ENCODE results near the gene ENPP6. TPM values are rescaled to one million over a fixed set of nuclear protein-coding genes. Genes with fewer than 3 reads are reported as not detected.

The ENPP6 gene
- total and polyA plus RNA-seq, 2 experiments from 2014 or later = 0.11 TPM; not detected in 1

DNA sequence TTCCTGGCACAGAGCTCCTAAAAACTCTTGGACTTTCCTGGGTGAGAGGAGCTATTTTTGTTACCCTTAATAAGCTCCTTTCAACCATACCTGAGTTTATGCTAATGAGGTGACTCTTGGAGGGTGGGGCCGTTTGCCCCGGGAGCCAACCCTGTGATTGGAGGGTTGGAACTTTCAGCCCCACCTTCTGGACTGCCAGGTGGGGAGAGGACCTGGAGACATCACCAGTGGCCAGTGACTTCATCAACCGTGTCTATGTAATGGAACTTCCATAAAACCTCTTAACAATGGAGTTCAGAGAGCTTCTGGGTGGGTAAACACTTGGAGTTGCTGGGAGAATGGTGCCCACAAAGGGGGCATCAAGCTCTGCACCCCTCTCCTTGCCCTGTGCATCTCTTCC is 17.9 kb upstream of the ENPP6 start:
- no peak for ATAC-seq
- no peak overlapping the region for H3K4me3 Mint-ChIP-seq
- no peaks in the 10 kb centered on the region for H3K9me3 Mint-ChIP-seq
- H3F3A ChIP-seq (replicated peaks; ENCODE audit: low read depth) = no peaks in the 10 kb centered on the region
- TF ChIP-seq, protein P1, sequence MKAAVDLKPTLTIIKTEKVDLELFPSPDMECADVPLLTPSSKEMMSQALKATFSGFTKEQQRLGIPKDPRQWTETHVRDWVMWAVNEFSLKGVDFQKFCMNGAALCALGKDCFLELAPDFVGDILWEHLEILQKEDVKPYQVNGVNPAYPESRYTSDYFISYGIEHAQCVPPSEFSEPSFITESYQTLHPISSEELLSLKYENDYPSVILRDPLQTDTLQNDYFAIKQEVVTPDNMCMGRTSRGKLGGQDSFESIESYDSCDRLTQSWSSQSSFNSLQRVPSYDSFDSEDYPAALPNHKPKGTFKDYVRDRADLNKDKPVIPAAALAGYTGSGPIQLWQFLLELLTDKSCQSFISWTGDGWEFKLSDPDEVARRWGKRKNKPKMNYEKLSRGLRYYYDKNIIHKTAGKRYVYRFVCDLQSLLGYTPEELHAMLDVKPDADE (IDR thresholded peaks at IDR 0.05) = no peak
- TF ChIP-seq EZH2phosphoT487 (IDR thresholded peaks at IDR 0.05; ENCODE audit: unreplicated experiment) (no peak), POLR2AphosphoS5 (IDR thresholded peaks at IDR 0.05; ENCODE audit: low read depth) (no peak), STAT1 (IDR thresholded peaks at IDR 0.05; ENCODE audit: unreplicated experiment) (no peak), EZH2 (IDR thresholded peaks at IDR 0.05; ENCODE audit: low read depth, unreplicated experiment) (no peak), JUNB (IDR thresholded peaks at IDR 0.05; ENCODE audit: unreplicated experiment) (no peak), ZNF331 (CRISPR knock-in tag; IDR thresholded peaks at IDR 0.05; ENCODE audit: low read depth) (no peak), ZNF114 (CRISPR knock-in tag; IDR thresholded peaks at IDR 0.05) (no peak), NANOG (IDR thresholded peaks at IDR 0.05; ENCODE audit: borderline replicate concordance) (no peak), CREB1 (CRISPR knock-in tag; IDR thresholded peaks at IDR 0.05; ENCODE audit: low read depth) (no peak)
- TF ChIP-seq, protein P2, sequence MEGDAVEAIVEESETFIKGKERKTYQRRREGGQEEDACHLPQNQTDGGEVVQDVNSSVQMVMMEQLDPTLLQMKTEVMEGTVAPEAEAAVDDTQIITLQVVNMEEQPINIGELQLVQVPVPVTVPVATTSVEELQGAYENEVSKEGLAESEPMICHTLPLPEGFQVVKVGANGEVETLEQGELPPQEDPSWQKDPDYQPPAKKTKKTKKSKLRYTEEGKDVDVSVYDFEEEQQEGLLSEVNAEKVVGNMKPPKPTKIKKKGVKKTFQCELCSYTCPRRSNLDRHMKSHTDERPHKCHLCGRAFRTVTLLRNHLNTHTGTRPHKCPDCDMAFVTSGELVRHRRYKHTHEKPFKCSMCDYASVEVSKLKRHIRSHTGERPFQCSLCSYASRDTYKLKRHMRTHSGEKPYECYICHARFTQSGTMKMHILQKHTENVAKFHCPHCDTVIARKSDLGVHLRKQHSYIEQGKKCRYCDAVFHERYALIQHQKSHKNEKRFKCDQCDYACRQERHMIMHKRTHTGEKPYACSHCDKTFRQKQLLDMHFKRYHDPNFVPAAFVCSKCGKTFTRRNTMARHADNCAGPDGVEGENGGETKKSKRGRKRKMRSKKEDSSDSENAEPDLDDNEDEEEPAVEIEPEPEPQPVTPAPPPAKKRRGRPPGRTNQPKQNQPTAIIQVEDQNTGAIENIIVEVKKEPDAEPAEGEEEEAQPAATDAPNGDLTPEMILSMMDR (conservative IDR thresholded peaks at IDR 0.05; ENCODE audit: low read depth in 2 of 2) = no peak
- TF ChIP-seq, protein P3, sequence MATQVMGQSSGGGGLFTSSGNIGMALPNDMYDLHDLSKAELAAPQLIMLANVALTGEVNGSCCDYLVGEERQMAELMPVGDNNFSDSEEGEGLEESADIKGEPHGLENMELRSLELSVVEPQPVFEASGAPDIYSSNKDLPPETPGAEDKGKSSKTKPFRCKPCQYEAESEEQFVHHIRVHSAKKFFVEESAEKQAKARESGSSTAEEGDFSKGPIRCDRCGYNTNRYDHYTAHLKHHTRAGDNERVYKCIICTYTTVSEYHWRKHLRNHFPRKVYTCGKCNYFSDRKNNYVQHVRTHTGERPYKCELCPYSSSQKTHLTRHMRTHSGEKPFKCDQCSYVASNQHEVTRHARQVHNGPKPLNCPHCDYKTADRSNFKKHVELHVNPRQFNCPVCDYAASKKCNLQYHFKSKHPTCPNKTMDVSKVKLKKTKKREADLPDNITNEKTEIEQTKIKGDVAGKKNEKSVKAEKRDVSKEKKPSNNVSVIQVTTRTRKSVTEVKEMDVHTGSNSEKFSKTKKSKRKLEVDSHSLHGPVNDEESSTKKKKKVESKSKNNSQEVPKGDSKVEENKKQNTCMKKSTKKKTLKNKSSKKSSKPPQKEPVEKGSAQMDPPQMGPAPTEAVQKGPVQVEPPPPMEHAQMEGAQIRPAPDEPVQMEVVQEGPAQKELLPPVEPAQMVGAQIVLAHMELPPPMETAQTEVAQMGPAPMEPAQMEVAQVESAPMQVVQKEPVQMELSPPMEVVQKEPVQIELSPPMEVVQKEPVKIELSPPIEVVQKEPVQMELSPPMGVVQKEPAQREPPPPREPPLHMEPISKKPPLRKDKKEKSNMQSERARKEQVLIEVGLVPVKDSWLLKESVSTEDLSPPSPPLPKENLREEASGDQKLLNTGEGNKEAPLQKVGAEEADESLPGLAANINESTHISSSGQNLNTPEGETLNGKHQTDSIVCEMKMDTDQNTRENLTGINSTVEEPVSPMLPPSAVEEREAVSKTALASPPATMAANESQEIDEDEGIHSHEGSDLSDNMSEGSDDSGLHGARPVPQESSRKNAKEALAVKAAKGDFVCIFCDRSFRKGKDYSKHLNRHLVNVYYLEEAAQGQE (IDR thresholded peaks at IDR 0.05; ENCODE audit: unreplicated experiment) = no peak
- TF ChIP-seq, protein P4, sequence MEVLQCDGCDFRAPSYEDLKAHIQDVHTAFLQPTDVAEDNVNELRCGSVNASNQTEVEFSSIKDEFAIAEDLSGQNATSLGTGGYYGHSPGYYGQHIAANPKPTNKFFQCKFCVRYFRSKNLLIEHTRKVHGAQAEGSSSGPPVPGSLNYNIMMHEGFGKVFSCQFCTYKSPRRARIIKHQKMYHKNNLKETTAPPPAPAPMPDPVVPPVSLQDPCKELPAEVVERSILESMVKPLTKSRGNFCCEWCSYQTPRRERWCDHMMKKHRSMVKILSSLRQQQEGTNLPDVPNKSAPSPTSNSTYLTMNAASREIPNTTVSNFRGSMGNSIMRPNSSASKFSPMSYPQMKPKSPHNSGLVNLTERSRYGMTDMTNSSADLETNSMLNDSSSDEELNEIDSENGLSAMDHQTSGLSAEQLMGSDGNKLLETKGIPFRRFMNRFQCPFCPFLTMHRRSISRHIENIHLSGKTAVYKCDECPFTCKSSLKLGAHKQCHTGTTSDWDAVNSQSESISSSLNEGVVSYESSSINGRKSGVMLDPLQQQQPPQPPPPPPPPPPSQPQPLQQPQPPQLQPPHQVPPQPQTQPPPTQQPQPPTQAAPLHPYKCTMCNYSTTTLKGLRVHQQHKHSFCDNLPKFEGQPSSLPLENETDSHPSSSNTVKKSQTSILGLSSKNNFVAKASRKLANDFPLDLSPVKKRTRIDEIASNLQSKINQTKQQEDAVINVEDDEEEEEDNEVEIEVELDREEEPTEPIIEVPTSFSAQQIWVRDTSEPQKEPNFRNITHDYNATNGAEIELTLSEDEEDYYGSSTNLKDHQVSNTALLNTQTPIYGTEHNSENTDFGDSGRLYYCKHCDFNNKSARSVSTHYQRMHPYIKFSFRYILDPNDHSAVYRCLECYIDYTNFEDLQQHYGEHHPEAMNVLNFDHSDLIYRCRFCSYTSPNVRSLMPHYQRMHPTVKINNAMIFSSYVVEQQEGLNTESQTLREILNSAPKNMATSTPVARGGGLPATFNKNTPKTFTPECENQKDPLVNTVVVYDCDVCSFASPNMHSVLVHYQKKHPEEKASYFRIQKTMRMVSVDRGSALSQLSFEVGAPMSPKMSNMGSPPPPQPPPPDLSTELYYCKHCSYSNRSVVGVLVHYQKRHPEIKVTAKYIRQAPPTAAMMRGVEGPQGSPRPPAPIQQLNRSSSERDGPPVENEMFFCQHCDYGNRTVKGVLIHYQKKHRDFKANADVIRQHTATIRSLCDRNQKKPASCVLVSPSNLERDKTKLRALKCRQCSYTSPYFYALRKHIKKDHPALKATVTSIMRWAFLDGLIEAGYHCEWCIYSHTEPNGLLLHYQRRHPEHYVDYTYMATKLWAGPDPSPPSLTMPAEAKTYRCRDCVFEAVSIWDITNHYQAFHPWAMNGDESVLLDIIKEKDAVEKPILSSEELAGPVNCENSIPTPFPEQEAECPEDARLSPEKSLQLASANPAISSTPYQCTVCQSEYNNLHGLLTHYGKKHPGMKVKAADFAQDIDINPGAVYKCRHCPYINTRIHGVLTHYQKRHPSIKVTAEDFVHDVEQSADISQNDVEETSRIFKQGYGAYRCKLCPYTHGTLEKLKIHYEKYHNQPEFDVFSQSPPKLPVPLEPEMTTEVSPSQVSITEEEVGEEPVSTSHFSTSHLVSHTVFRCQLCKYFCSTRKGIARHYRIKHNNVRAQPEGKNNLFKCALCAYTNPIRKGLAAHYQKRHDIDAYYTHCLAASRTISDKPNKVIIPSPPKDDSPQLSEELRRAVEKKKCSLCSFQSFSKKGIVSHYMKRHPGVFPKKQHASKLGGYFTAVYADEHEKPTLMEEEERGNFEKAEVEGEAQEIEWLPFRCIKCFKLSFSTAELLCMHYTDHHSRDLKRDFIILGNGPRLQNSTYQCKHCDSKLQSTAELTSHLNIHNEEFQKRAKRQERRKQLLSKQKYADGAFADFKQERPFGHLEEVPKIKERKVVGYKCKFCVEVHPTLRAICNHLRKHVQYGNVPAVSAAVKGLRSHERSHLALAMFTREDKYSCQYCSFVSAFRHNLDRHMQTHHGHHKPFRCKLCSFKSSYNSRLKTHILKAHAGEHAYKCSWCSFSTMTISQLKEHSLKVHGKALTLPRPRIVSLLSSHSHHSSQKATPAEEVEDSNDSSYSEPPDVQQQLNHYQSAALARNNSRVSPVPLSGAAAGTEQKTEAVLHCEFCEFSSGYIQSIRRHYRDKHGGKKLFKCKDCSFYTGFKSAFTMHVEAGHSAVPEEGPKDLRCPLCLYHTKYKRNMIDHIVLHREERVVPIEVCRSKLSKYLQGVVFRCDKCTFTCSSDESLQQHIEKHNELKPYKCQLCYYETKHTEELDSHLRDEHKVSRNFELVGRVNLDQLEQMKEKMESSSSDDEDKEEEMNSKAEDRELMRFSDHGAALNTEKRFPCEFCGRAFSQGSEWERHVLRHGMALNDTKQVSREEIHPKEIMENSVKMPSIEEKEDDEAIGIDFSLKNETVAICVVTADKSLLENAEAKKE (CRISPR knock-in tag; IDR thresholded peaks at IDR 0.05) = no peak
- H3K27me3 ChIP-seq (ENCODE audit: insufficient read depth) = no peaks in the 10 kb centered on the region
- H3K27ac Mint-ChIP-seq = no peak overlapping the region
- no peak overlapping the region for H3K4me2 ChIP-seq
- no peaks in the 10 kb centered on the region; the same call in 1 of the 2 replicates for H3K36me3 ChIP-seq (ENCODE audit: insufficient read depth)
- no peaks in the 10 kb centered on the region for H3K4me1 ChIP-seq (ENCODE audit: insufficient read depth)
- H3K4me3 ChIP-seq = no peak overlapping the region
- no peaks in the 10 kb centered on the region for H3K79me2 ChIP-seq (replicated peaks; ENCODE audit: insufficient read depth)
- no peaks in the 10 kb centered on the region for H3K27me3 Mint-ChIP-seq (ENCODE audit: insufficient read depth, low read depth, poor library complexity)
- no peaks in the 10 kb centered on the region for H4K20me1 ChIP-seq (replicated peaks; ENCODE audit: insufficient read depth)
- H3K4me1 Mint-ChIP-seq = peaks cover 3% of the 10 kb centered on the region; the same call in 2 of the 3 replicates
- no peaks in the 10 kb centered on the region; the same call in 1 of the 2 replicates for H3K9me2 ChIP-seq (ENCODE audit: insufficient read depth)
- H2AFZ ChIP-seq = no peak overlapping the region
- no peaks in the 10 kb centered on the region for H3K36me3 Mint-ChIP-seq (ENCODE audit: low read depth)
- DNase-seq (ENCODE audit: low spot score) = no peak
- H3K27ac ChIP-seq (ENCODE audit: low read depth) = no peak overlapping the region
